Endothelial cell of umbilical vein (primary cell): ENCODE results near the gene LEP. TPM values are rescaled to one million over a fixed set of nuclear protein-coding genes. Genes with fewer than 3 reads are reported as not detected.

ENCODE experiments used
- BruUV-seq: library from RNA; stranded (reverse); fragments of 400-500 nt; replicated peaks from 2 replicates; lab custom pipeline; 2021; lab: Mats Ljungman, UMichigan
- CTCF ChIA-PET: fragments of 300-600, 350-600 bp; sonication (Branson Sonifier 250); formaldehyde crosslinking; loops from one replicate; lab custom pipeline; 2021; ENCODE audit warnings: antibody characterized with exemption, inconsistent platforms; lab: Charles Lee
- POLR2A ChIA-PET: fragments of 300-600, 350-600 bp; sonication (Branson Sonifier 250); formaldehyde crosslinking; loops from one replicate; lab custom pipeline; 2021; ENCODE audit warnings: antibody characterized with exemption, inconsistent platforms; lab: Charles Lee
- DNase-seq: peaks from one replicate; pipeline ENCODE4 v3.0.0-alpha.2; 2011; ENCODE audit warnings: low read depth, low spot score
- FAIRE-seq: peaks from 2 replicates; lab custom pipeline; 2011; peaks lifted over from hg19 to GRCh38; lab: Jason Lieb, UNC
- H2AFZ ChIP-seq: 2 replicates; pipeline ENCODE4 v1.6.0; 2012; ENCODE audit warnings: low read depth, low read length, control low read depth, inconsistent platforms
- H3K27ac ChIP-seq: 2 replicates; pipeline ENCODE4 v1.5.1; 2011; ENCODE audit warnings: low read depth, mild to moderate bottlenecking, control low read depth, low read length, moderate library complexity; ENCODE audit not compliant: insufficient read depth
- H3K27me3 ChIP-seq, 2 experiments: 2 replicates each; pipeline versions ENCODE4 v1.6.0 to v1.6.1; 2011; ENCODE audit warnings: low read length in 2 of 2, mixed read lengths in 1 of 2; ENCODE audit not compliant: control insufficient read depth in 2 of 2, insufficient read depth in 2 of 2
- H3K36me3 ChIP-seq, 2 experiments: 2 replicates in 1 of 2; 3 replicates in 1 of 2; pipeline ENCODE4 v1.5.1; 2011; ENCODE audit warnings: low read length in 2 of 2, mild to moderate bottlenecking in 1 of 2, moderate library complexity in 1 of 2; ENCODE audit not compliant: control insufficient read depth in 2 of 2, insufficient read depth in 2 of 2; ENCODE audit errors: extremely low read depth in 1 of 2
- H3K4me1 ChIP-seq: 3 replicates; pipeline ENCODE4 v1.5.1; 2011; ENCODE audit warnings: mild to moderate bottlenecking, low read length; ENCODE audit not compliant: control insufficient read depth, insufficient read depth; ENCODE audit errors: extremely low read depth
- H3K4me2 ChIP-seq: 2 replicates; pipeline ENCODE4 v1.6.1; 2011; ENCODE audit warnings: low read length, control low read depth, mixed read lengths; ENCODE audit not compliant: insufficient read depth
- H3K4me3 ChIP-seq, 3 experiments: fragments of 200-600 bp in 1 of 3; sonication (generic), shearing (Covaris generic) in 1 of 3; replicated peaks in 1 of 3; 2 replicates each; pipeline ENCODE4 v1.5.1; 2011 to 2016; ENCODE audit warnings: control low read depth in 3 of 3, low read length in 3 of 3, mild to moderate bottlenecking in 2 of 3, inconsistent platforms in 1 of 3, low read depth in 1 of 3, moderate library complexity in 1 of 3; ENCODE audit not compliant: insufficient read depth in 1 of 3
- H3K79me2 ChIP-seq: 2 replicates; pipeline ENCODE4 v1.6.0; 2012; ENCODE audit warnings: low read length, inconsistent platforms; ENCODE audit not compliant: control insufficient read depth, insufficient read depth
- H3K9ac ChIP-seq: replicated peaks from 2 replicates; pipeline ENCODE3; 2011; ENCODE audit warnings: low read length, control low read depth; ENCODE audit not compliant: insufficient read depth; ENCODE audit errors: extremely low read depth
- H3K9me1 ChIP-seq: replicated peaks from 3 replicates; pipeline ENCODE4 v1.6.0; 2011; ENCODE audit warnings: mild to moderate bottlenecking, low read length; ENCODE audit not compliant: control insufficient read depth, insufficient read depth; ENCODE audit errors: extremely low read depth
- H3K9me3 ChIP-seq: replicated peaks from 2 replicates; pipeline ENCODE4 v1.5.1; 2012; ENCODE audit warnings: low read length, inconsistent platforms; ENCODE audit not compliant: control insufficient read depth, insufficient read depth
- H4K20me1 ChIP-seq: replicated peaks from 2 replicates; pipeline ENCODE3; 2011; ENCODE audit warnings: mild to moderate bottlenecking, low read length; ENCODE audit not compliant: control insufficient read depth, insufficient read depth; ENCODE audit errors: extremely low read depth
- CTCF ChIP-seq, 2 donors: IDR thresholded peaks; 1 replicate in 1 of 2; 2 replicates in 1 of 2; pipeline ENCODE4 v1.5.1; 2011; ENCODE audit warnings: low read length in 2 of 2, mild to moderate bottlenecking in 2 of 2, moderate library complexity in 2 of 2, control low read depth in 1 of 2, inconsistent platforms in 1 of 2, low read depth in 1 of 2; ENCODE audit not compliant: insufficient read depth in 1 of 2; ENCODE audit errors: extremely low read depth in 1 of 2
- EZH2 ChIP-seq: IDR thresholded peaks from 2 replicates; pipeline ENCODE4 v1.6.1; 2012; ENCODE audit warnings: borderline replicate concordance, low read depth, mild to moderate bottlenecking, moderate library complexity, low read length, inconsistent platforms; ENCODE audit not compliant: severe bottlenecking
- FOS ChIP-seq: IDR thresholded peaks from 2 replicates; pipeline ENCODE4 v1.6.1; 2011; ENCODE audit warnings: mild to moderate bottlenecking, low read length, moderate library complexity, borderline replicate concordance; ENCODE audit not compliant: insufficient read depth
- GATA2 ChIP-seq: IDR thresholded peaks from 2 replicates; pipeline ENCODE4 v1.7.0; 2011; ENCODE audit warnings: low read depth, mild to moderate bottlenecking, moderate library complexity, mixed read lengths, low read length; ENCODE audit not compliant: insufficient read length, insufficient read depth
- JUN ChIP-seq: IDR thresholded peaks from 2 replicates; pipeline ENCODE4 v1.6.1; 2011; ENCODE audit warnings: borderline replicate concordance, low read depth; ENCODE audit not compliant: insufficient read length, insufficient read depth
- MYC ChIP-seq: IDR thresholded peaks from one replicate; pipeline ENCODE4 v1.6.1; 2011; ENCODE audit warnings: mild to moderate bottlenecking, low read depth, low read length
- POLR2A ChIP-seq: IDR thresholded peaks from 2 replicates; pipeline ENCODE4 v1.6.1; 2012; ENCODE audit warnings: low read depth, mild to moderate bottlenecking, control low read depth, low read length
- POLR2AphosphoS5 ChIP-seq: IDR thresholded peaks from 2 replicates; pipeline ENCODE4 v1.6.1; 2012; ENCODE audit warnings: low read depth, mild to moderate bottlenecking, control low read depth, low read length, moderate library complexity; ENCODE audit not compliant: insufficient read depth
- dilution Hi-C: fragments of 300-500 bp; cut with MboI; formaldehyde crosslinking; loops from one replicate; pipeline ENCODE4 v1.15.0; 2019; ENCODE audit warnings: low sequenced_read_pairs; ENCODE audit not compliant: extremely low pct_ligation_motif_present
- intact Hi-C: fragments of 100-400 bp; cut with micrococcal nuclease; formaldehyde crosslinking; loops from one replicate; pipeline ENCODE4 v1.10.0; 2022
- polyA plus RNA-seq, 4 experiments: library from polyadenylated mRNA; depleted of rRNA in 3 of 4; stranded (reverse) in 3 of 4; unstranded in 1 of 4; fragments of >200 nt; gene quantifications; 2 replicates each; pipeline versions ENCODE4 v1.2.1 to v1.2.3, GENCODE V29; 2011 to 2012; ENCODE audit warnings: missing spikeins in 1 of 4
- total RNA-seq: library from RNA; stranded (reverse); gene quantifications from 2 replicates; pipeline ENCODE4 v1.2.3, GENCODE V29; 2021
- TF ChIP-seq, protein P1 (sequence below): IDR thresholded peaks from 2 replicates; pipeline ENCODE4 v1.6.1; 2011; ENCODE audit not compliant: insufficient read depth, insufficient read length

Gene LEP
- total and polyA plus RNA-seq, 2 donors (not counting 3 experiments of a cell fraction or from before 2014, with no cell fraction given), result not detected

- ChIA-PET POLR2A (no interaction called here), CTCF (no interaction called here)
- Histone ChIP-seq H2AFZ (no peak overlapping the region), H4K20me1 (no peaks in the 10 kb centered on the region), H3K9ac (no peak overlapping the region), H3K27ac (no peak overlapping the region), H3K4me1 (no peaks in the 10 kb centered on the region), H3K9me1 (no peaks in the 10 kb centered on the region), H3K36me3 (no peaks in the 10 kb centered on the region), H3K79me2 (no peaks in the 10 kb centered on the region), H3K4me2 (no peak overlapping the region), H3K4me3 (no peak overlapping the region), H3K9me3 (no peaks in the 10 kb centered on the region), H3K27me3 (peaks cover 20 to 25% of the 10 kb centered on the region in 2 experiments)
- no peak for DNase-seq
- intact Hi-C loops (no loop called here), dilution Hi-C loops (no loop called here)
- no peak for FAIRE-seq
- BruUV-seq, result no TSS peak
- TF ChIP-seq CTCF (IDR thresholded peaks at IDR 0.05; ENCODE audit: extremely low read depth in 1 of 2, insufficient read depth in 1 of 2, low read depth in 1 of 2, low read length in 2 of 2), result no peak
- TF ChIP-seq, protein P1, sequence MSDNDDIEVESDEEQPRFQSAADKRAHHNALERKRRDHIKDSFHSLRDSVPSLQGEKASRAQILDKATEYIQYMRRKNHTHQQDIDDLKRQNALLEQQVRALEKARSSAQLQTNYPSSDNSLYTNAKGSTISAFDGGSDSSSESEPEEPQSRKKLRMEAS, result no peak
- TF ChIP-seq EZH2, result no peak
- no peak for TF ChIP-seq JUN
- TF ChIP-seq POLR2AphosphoS5, result no peak
- no peak for TF ChIP-seq GATA2
- TF ChIP-seq MYC, result no peak
- no peak for TF ChIP-seq POLR2A
- no peak for TF ChIP-seq FOS
Measured at GRCh38 chr7:128242661-128243060, 1.6 kb downstream of the LEP start.
